Ishikawa (cell line): Measurements from ENCODE around the gene SFTPA2.

Experiments used
- CEBPB ChIP-seq: IDR thresholded peaks from 2 replicates; pipeline ENCODE4 v1.6.1; 2012
- CREB1 ChIP-seq: IDR thresholded peaks from 2 replicates; pipeline ENCODE4 v1.6.1; 2012; ENCODE audit warnings: low read depth
- EGR1 ChIP-seq: IDR thresholded peaks from 2 replicates; pipeline ENCODE4 v1.6.1; 2012
- EP300 ChIP-seq: IDR thresholded peaks from 2 replicates; pipeline ENCODE4 v1.6.1; 2012; ENCODE audit warnings: borderline replicate concordance
- FOXM1 ChIP-seq: IDR thresholded peaks from 2 replicates; pipeline ENCODE4 v1.6.1; 2012; ENCODE audit warnings: low read depth, borderline replicate concordance
- NFIC ChIP-seq: IDR thresholded peaks from 2 replicates; pipeline ENCODE4 v1.6.1; 2012
- RAD21 ChIP-seq: IDR thresholded peaks from 2 replicates; pipeline ENCODE4 v1.6.1; 2012; ENCODE audit warnings: low read depth
- TAF1 ChIP-seq: IDR thresholded peaks from 2 replicates; pipeline ENCODE4 v1.6.1; 2012; ENCODE audit warnings: low read depth, mild to moderate bottlenecking
- TCF12 ChIP-seq: IDR thresholded peaks from 2 replicates; pipeline ENCODE4 v1.6.1; 2012; ENCODE audit warnings: low read depth
- TEAD4 ChIP-seq: IDR thresholded peaks from 2 replicates; pipeline ENCODE4 v1.6.1; 2012
- YY1 ChIP-seq: IDR thresholded peaks from 2 replicates; pipeline ENCODE4 v1.6.1; 2012; ENCODE audit warnings: low read depth
- ZBTB7A ChIP-seq: IDR thresholded peaks from 2 replicates; pipeline ENCODE4 v1.6.1; 2012; ENCODE audit warnings: low read depth
- TF ChIP-seq, protein P1 (sequence below): IDR thresholded peaks from 2 replicates; pipeline ENCODE4 v1.6.1; 2012; ENCODE audit warnings: low read depth, mild to moderate bottlenecking
- TF ChIP-seq, protein P2 (sequence below): IDR thresholded peaks from 2 replicates; pipeline ENCODE4 v1.6.1; 2012
- TF ChIP-seq, protein P3 (sequence below): IDR thresholded peaks from 2 replicates; pipeline ENCODE4 v1.6.1; 2012

SFTPA2 gene

DNA sequence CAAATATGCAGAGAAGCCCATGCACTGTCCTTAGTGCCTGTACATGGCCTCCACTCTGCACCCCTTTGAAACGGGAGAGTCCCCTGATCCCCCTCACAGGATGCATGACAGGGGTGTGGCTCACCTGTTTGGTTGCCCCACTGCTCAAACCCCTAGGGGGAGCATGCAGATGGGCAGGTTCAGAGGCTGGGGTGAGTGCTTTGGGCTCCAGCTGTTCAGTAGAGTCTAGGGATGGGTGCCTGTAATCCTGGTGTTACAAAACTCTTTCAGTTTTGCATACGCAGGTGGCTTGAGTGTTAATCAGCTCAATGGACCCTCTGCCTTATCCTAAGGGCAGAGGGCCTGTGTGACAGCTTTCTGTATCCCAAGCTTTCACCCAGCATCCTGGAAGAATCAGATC lies 42.7 kb upstream of the SFTPA2 start:
- no peak for TF ChIP-seq EP300
- no peak for TF ChIP-seq TAF1
- TF ChIP-seq RAD21 = no peak
- no peak for TF ChIP-seq TEAD4
- no peak for TF ChIP-seq CEBPB
- no peak for TF ChIP-seq YY1
- no peak for TF ChIP-seq NFIC
- no peak for TF ChIP-seq FOXM1
- TF ChIP-seq, protein P1, sequence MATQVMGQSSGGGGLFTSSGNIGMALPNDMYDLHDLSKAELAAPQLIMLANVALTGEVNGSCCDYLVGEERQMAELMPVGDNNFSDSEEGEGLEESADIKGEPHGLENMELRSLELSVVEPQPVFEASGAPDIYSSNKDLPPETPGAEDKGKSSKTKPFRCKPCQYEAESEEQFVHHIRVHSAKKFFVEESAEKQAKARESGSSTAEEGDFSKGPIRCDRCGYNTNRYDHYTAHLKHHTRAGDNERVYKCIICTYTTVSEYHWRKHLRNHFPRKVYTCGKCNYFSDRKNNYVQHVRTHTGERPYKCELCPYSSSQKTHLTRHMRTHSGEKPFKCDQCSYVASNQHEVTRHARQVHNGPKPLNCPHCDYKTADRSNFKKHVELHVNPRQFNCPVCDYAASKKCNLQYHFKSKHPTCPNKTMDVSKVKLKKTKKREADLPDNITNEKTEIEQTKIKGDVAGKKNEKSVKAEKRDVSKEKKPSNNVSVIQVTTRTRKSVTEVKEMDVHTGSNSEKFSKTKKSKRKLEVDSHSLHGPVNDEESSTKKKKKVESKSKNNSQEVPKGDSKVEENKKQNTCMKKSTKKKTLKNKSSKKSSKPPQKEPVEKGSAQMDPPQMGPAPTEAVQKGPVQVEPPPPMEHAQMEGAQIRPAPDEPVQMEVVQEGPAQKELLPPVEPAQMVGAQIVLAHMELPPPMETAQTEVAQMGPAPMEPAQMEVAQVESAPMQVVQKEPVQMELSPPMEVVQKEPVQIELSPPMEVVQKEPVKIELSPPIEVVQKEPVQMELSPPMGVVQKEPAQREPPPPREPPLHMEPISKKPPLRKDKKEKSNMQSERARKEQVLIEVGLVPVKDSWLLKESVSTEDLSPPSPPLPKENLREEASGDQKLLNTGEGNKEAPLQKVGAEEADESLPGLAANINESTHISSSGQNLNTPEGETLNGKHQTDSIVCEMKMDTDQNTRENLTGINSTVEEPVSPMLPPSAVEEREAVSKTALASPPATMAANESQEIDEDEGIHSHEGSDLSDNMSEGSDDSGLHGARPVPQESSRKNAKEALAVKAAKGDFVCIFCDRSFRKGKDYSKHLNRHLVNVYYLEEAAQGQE = no peak
- TF ChIP-seq, protein P2, sequence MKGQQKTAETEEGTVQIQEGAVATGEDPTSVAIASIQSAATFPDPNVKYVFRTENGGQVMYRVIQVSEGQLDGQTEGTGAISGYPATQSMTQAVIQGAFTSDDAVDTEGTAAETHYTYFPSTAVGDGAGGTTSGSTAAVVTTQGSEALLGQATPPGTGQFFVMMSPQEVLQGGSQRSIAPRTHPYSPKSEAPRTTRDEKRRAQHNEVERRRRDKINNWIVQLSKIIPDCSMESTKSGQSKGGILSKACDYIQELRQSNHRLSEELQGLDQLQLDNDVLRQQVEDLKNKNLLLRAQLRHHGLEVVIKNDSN = no peak

DNA sequence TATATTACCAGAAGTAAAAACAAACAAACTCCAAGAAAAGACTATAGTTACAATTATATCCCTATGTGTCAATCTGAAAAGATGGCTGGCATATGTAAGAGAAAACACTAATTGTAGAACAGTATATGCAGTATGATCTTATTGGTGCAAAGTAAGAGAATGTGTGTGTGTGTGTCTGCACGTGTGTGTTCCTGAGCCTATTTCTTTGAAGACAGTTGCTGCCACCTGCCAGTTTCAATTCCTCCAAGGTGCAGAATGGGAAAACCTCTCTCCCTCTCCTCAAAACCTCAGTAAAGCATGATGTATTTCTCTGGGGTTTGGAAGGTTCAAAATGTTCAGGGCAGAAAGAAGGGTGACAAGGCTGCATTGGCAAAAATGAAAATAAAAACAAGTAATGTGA lies 41.7 kb upstream of the SFTPA2 start:
- no peak for TF ChIP-seq TCF12

DNA sequence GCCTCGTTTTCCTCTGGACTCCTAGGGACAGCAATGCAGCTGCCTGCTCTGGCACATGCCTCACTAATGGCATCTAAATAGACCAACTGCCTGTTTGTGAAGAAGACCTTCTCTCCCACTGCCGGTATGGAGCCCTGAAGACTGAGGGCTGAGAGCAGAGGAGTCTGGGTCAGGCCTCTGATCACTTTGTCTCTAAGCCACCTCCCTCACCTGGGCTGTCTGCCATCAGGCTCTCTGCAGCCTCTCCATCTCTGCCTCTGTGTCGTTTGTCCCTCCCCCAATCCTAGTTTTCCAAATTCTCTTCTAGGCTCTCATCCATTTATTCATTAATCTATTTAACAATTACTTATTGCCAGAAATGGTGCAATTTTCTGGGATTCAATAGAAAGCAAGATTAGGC lies 35.3 kb upstream of the SFTPA2 start:
- TF ChIP-seq, protein P3, sequence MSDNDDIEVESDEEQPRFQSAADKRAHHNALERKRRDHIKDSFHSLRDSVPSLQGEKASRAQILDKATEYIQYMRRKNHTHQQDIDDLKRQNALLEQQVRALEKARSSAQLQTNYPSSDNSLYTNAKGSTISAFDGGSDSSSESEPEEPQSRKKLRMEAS = no peak
- TF ChIP-seq EGR1 (no peak), ZBTB7A (no peak), YY1 (no peak), EP300 (no peak), NFIC (no peak), CREB1 (no peak), TEAD4 (no peak), FOXM1 (no peak), RAD21 (no peak), TAF1 (no peak), TCF12 (no peak)
- TF ChIP-seq, protein P1 = no peak
- TF ChIP-seq, protein P2 = no peak

DNA sequence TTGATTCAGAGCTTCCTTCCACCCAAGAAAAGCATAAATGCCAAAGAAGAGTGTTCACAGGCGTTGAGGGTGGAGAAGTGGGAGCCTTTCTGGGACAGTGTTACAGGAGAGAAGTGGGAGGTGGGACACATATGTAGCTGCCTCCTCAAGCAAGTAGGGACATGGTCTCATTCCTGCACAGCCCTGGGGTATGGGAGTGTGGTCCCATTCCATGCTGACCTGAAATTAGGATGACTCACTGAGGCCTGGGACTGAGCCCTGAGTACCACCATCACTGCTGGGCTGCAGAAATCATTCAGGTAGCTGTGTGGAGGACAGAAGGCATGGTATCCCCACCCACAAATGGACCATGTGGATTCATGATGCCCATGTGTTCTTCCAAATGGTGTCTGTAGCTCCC lies 33.2 kb upstream of the SFTPA2 start:
- TF ChIP-seq EGR1 (no peak), FOXM1 (no peak), TCF12 (no peak), NFIC (no peak), ZBTB7A (no peak)

DNA sequence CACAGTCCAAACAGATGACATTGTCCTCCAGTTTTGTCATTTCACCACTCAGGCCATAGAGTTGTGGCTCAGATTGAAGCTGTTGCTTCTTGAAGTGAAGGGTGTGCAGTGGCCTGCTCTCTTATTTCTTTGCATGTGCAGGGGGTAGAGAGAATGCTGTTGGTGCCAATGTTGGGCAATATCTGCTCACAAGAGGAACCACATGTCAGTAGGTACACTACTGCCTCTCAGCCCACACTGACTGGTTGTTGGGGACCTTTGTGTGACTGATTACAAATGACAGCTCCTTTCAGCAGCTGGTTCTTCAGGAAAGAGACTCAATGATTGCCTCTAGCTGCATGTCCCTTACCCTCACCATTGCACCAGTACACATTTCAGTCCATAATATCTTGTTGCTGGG lies 28.6 kb upstream of the SFTPA2 start:
- TF ChIP-seq TEAD4 = no peak
- TF ChIP-seq, protein P2 = no peak

DNA sequence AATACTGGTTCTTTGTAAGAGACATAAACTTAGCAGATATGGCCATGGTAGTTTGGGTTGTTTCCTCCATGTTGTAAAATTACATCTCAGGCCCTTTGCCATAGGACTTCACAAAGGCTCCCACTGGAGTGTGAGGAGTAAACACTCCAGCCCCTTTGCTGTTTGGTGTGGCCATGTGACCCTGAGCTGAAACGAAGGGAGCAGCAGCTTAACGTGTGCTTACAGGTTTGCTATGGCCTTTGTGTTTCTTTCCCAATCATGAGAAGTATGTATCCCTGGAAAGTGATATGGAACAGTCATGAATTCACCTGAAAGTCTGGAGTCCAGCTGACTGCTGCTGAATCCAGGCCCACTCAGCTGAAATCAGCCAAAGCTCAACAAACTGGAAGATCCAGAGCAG lies 26.7 kb upstream of the SFTPA2 start:
- no peak for TF ChIP-seq NFIC
- no peak for TF ChIP-seq FOXM1
- no peak for TF ChIP-seq YY1
- TF ChIP-seq, protein P2 = no peak
- TF ChIP-seq, protein P1 = no peak
- no peak for TF ChIP-seq EGR1
- TF ChIP-seq ZBTB7A = no peak
- TF ChIP-seq RAD21 = no peak
- TF ChIP-seq TCF12 = no peak
- no peak for TF ChIP-seq TAF1
- TF ChIP-seq EP300 = no peak
- no peak for TF ChIP-seq CREB1
- TF ChIP-seq, protein P3 = no peak
- no peak for TF ChIP-seq TEAD4
- TF ChIP-seq CEBPB = no peak
